Parathyroid adenoma (tissue), 2 donors: Measurements from ENCODE around the gene ENTHD1.
"Not testable (repeated sequence)": the region's sequence is repeated elsewhere in the genome, so short reads cannot be mapped to it uniquely, and the experiment has no call there.

Experiments
- H2AFZ ChIP-seq: fragments of 300-600 bp; sonication (generic); one replicate; pipeline ENCODE4 v1.7.0; 2017; ENCODE audit warnings: antibody characterized with exemption, mild to moderate bottlenecking
- H3K27ac ChIP-seq: fragments of 300-600 bp; sonication (generic); one replicate; pipeline ENCODE4 v1.7.0; 2017
- H3K27me3 ChIP-seq: fragments of 300-600 bp; sonication (generic); one replicate; pipeline ENCODE4 v1.7.0; 2017; ENCODE audit warnings: low read length; ENCODE audit not compliant: control insufficient read depth, insufficient read depth
- H3K36me3 ChIP-seq: fragments of 300-600 bp; sonication (generic); one replicate; pipeline ENCODE4 v1.7.0; 2017; ENCODE audit warnings: low read length; ENCODE audit not compliant: control insufficient read depth, insufficient read depth
- H3K4me1 ChIP-seq: fragments of 300-600 bp; sonication (generic); one replicate; pipeline ENCODE4 v1.7.0; 2017; ENCODE audit warnings: control low read depth
- H3K4me2 ChIP-seq: fragments of 300-600 bp; sonication (generic); one replicate; pipeline ENCODE4 v1.7.0; 2017; ENCODE audit warnings: low read length
- H3K4me3 ChIP-seq: fragments of 300-600 bp; sonication (generic); one replicate; pipeline ENCODE4 v1.7.0; 2017; ENCODE audit warnings: low read depth, low read length
- H3K79me2 ChIP-seq: fragments of 300-600 bp; sonication (generic); one replicate; pipeline ENCODE4 v1.7.0; 2017; ENCODE audit warnings: control low read depth
- H3K9ac ChIP-seq: fragments of 300-600 bp; sonication (generic); one replicate; pipeline ENCODE4 v1.7.0; 2017; ENCODE audit warnings: mild to moderate bottlenecking
- H3K9me3 ChIP-seq: fragments of 300-600 bp; sonication (generic); one replicate; pipeline ENCODE4 v1.7.0; 2017; ENCODE audit warnings: low read length; ENCODE audit not compliant: control insufficient read depth
- TF ChIP-seq, protein P1 (sequence below): fragments of 300-600 bp; sonication (generic); IDR thresholded peaks from one replicate; pipeline ENCODE4 v1.7.0; 2017; ENCODE audit warnings: antibody characterized with exemption, mild to moderate bottlenecking
- donor health status: primary hyperparathyroidism.

The ENTHD1 gene

DNA sequence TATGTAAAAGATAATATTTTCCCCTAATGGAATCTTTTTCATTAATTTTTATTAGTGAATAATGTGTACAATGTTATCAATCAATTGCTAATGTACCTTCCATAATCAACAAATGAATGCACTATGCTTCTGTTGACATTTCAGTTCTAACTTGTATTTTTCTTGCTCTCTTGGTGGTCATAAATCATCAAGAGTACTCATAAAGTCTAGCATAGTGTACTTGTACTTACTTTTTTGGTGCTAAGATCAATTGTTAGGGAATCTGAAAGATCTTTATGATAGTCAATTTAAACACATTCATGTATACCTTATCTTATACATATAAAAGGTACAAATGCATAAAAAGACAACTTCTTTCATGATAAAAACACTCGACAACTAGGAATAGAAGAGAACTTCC, 10.5 kb downstream of the ENTHD1 start:
- Histone ChIP-seq H3K79me2 (no peaks in the 10 kb centered on the region), H3K9ac (no peak overlapping the region), H3K4me1 (no peaks in the 10 kb centered on the region), H3K36me3 (no peaks in the 10 kb centered on the region), H3K4me2 (no peak overlapping the region), H3K9me3 (no peaks in the 10 kb centered on the region), H3K27me3 (no peaks in the 10 kb centered on the region), H2AFZ (no peak overlapping the region), H3K4me3 (no peak overlapping the region), H3K27ac (no peak overlapping the region)
- TF ChIP-seq, protein P1, sequence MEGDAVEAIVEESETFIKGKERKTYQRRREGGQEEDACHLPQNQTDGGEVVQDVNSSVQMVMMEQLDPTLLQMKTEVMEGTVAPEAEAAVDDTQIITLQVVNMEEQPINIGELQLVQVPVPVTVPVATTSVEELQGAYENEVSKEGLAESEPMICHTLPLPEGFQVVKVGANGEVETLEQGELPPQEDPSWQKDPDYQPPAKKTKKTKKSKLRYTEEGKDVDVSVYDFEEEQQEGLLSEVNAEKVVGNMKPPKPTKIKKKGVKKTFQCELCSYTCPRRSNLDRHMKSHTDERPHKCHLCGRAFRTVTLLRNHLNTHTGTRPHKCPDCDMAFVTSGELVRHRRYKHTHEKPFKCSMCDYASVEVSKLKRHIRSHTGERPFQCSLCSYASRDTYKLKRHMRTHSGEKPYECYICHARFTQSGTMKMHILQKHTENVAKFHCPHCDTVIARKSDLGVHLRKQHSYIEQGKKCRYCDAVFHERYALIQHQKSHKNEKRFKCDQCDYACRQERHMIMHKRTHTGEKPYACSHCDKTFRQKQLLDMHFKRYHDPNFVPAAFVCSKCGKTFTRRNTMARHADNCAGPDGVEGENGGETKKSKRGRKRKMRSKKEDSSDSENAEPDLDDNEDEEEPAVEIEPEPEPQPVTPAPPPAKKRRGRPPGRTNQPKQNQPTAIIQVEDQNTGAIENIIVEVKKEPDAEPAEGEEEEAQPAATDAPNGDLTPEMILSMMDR = no peak

DNA sequence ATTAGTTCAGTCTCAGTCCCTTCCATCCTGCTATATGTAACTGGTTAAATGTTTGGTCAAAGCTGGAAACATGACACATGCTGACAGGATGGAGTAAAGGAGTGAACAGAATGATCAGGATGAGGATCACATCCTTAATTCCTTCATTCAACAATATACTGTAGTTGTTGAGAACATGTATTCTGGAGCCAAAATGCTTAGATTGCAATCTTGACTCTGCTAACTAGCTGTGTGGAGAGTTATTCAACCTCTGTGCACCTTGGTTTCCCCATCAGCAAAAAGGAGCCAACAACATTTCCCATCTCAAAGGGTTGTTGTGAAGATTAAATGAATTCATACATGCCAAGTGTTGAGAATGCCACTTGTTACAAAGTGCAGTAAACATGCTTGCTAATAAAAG, 12.8 kb downstream of the ENTHD1 start:
- Histone ChIP-seq H3K36me3 (no peaks in the 10 kb centered on the region), H3K9ac (no peak overlapping the region), H3K4me2 (no peak overlapping the region), H3K79me2 (no peaks in the 10 kb centered on the region), H3K4me1 (no peaks in the 10 kb centered on the region), H3K27me3 (no peaks in the 10 kb centered on the region), H2AFZ (no peak overlapping the region), H3K4me3 (no peak overlapping the region), H3K27ac (no peak overlapping the region), H3K9me3 (no peaks in the 10 kb centered on the region)
- TF ChIP-seq, protein P1 = no peak

DNA sequence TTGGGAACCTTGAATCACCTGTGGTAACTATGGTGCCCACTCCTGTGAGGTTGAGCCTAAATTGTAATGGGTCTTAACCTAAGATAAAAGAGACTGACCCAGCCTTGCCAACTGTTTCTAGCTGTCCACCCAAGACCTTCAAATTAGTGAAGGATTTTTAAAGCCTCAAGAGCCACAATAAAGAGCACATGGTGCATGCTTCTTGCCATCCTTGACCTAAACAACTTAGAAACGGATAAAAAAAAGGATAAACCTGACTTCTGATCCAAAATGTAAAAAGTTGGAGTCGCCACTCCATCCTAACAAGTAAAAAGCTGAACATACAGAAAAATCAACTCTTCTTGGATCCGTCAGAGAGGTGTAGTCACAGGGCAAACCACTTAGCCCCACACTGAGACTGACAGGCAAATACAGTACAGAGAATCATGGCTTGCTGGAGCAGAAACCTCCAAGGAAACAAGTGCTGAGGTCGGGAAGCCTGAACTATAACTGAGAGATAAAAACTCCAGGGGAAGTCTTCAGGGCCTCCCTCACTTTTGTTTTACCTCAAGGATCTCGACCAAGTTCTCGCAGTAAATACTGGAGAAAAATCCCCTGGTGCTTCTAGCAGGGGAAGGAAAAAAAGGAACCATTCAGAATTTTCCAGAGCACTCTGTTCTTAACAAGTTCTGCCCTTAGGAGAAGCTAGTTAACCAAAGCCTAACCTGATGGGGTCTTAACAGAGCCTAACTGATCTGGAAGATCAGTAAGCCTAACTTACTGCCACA, 16.3 kb downstream of the ENTHD1 start:
- H3K27ac ChIP-seq = no peak overlapping the region
- TF ChIP-seq, protein P1 = no peak

DNA sequence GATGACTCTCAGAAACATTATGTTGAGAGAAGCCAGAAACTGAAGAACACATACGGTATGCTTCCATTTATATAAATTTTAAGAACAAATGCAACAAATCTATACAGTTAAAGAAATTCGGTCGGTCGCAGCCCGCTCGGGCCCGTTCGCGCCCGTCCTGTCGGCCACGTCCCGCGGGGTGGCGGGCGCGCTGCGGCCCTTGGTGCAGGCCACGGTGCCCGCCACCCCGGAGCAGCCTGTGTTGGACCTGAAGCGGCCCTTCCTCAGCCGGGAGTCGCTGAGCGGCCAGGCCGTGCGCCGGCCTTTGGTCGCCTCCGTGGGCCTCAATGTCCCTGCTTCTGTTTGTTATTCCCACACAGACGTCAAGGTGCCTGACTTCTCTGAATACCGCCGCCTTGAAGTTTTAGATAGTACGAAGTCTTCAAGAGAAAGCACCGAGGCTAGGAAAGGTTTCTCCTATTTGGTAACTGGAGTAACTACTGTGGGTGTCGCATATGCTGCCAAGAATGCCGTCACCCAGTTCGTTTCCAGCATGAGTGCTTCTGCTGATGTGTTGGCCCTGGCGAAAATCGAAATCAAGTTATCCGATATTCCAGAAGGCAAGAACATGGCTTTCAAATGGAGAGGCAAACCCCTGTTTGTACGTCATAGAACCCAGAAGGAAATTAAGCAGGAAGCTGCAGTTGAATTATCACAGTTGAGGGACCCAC, 18.2 kb downstream of the ENTHD1 start:
- not testable (repeated sequence) for H3K9me3 ChIP-seq, H3K9ac ChIP-seq, H3K4me3 ChIP-seq, H3K27ac ChIP-seq, H3K4me2 ChIP-seq, H3K27me3 ChIP-seq, H3K36me3 ChIP-seq, H2AFZ ChIP-seq, H3K79me2 ChIP-seq, H3K4me1 ChIP-seq

More for the DNA sequence above, 16.3 kb downstream of the ENTHD1 start:
- Histone ChIP-seq H3K9me3 (no peaks in the 10 kb centered on the region), H2AFZ (no peak overlapping the region), H3K4me1 (no peaks in the 10 kb centered on the region), H3K27me3 (no peaks in the 10 kb centered on the region), H3K4me3 (no peak overlapping the region), H3K4me2 (no peak overlapping the region), H3K9ac (no peak overlapping the region), H3K36me3 (no peaks in the 10 kb centered on the region), H3K79me2 (no peaks in the 10 kb centered on the region)

DNA sequence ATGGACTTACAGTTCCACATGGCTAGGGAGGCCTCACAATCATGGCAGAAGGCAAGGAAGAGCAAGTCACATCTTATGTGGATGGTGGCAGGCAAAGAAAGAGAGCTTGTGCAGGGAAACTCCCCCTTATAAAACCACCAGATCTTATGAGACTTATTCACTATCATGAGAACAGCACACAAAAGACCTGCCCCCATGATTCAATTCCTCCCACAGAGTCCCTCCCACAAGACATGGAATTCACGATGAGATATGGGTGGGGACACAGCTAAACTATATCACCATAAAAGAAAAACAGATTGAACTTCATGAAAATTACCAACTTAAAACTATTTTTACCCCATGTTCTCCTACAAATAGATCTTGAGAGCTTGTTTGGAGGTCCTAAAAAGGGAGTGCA, 19.6 kb downstream of the ENTHD1 start:
- Histone ChIP-seq H3K4me3 (no peak overlapping the region), H3K9me3 (no peaks in the 10 kb centered on the region), H3K27me3 (no peaks in the 10 kb centered on the region), H3K9ac (no peak overlapping the region), H3K79me2 (no peaks in the 10 kb centered on the region), H2AFZ (no peak overlapping the region), H3K4me1 (no peaks in the 10 kb centered on the region), H3K4me2 (no peak overlapping the region), H3K27ac (no peak overlapping the region), H3K36me3 (no peaks in the 10 kb centered on the region)
- TF ChIP-seq, protein P1 = no peak
